NCI-H82 treated with DMSO at 0.1 percent for 48 hours (cell line): ENCODE results near the gene FAM171A2.
"Not testable (repeated sequence)": the region's sequence is repeated elsewhere in the genome, so short reads cannot be mapped to it uniquely, and the experiment has no call there.

Experiments
- DNase-seq: peaks from one replicate; lab custom pipeline; 2025; ENCODE audit not compliant: unreplicated experiment; lab: John Stamatoyannopoulos, UW

FAM171A2 gene

GRCh38 chr17:44384281-44384822, 20.7 kb upstream of the FAM171A2 start:
- no peak for DNase-seq

- DNase-seq, result no peak
These were observed 20.2 kb upstream of the FAM171A2 start for GRCh38 chr17:44383861-44384260.

GRCh38 chr17:44383363-44383762, 19.7 kb upstream of the FAM171A2 start:
- no peak for DNase-seq

GRCh38 chr17:44382917-44383316, 19.3 kb upstream of the FAM171A2 start:
- no peak for DNase-seq

- DNase-seq, result no peak
These were observed 18.2 kb upstream of the FAM171A2 start for GRCh38 chr17:44381810-44382305.

- no peak for DNase-seq
These were observed 17.1 kb upstream of the FAM171A2 start for GRCh38 chr17:44380767-44381166.

- DNase-seq, result no peak
These were observed 16.2 kb upstream of the FAM171A2 start for GRCh38 chr17:44379887-44380286.

- no peak for DNase-seq
These were observed 14.6 kb upstream of the FAM171A2 start for GRCh38 chr17:44378171-44378705.

GRCh38 chr17:44376779-44377178, 13.1 kb upstream of the FAM171A2 start:
- no peak for DNase-seq

GRCh38 chr17:44376124-44376523, 12.5 kb upstream of the FAM171A2 start:
- DNase-seq, result peak; percentile 18

GRCh38 chr17:44375196-44376017, 11.8 kb upstream of the FAM171A2 start:
- DNase-seq, result no peak

- peak; percentile 71 for DNase-seq
These were observed 10.9 kb upstream of the FAM171A2 start for GRCh38 chr17:44374306-44375195.

- DNase-seq, result no peak
These were observed 8.4 kb upstream of the FAM171A2 start for GRCh38 chr17:44372036-44372435.

GRCh38 chr17:44369414-44370023, 5.9 kb upstream of the FAM171A2 start:
- not testable (repeated sequence) for DNase-seq

- not testable (repeated sequence) for DNase-seq
These were observed 5.0 kb upstream of the FAM171A2 start for GRCh38 chr17:44368391-44369243.

- DNase-seq, result peak; percentile 50
These were observed 3.8 kb upstream of the FAM171A2 start for GRCh38 chr17:44367231-44367979.

GRCh38 chr17:44365051-44365450, 1.4 kb upstream of the FAM171A2 start:
- not testable (repeated sequence) for DNase-seq

GRCh38 chr17:44362949-44363612, 572 bp downstream of the FAM171A2 start:
- DNase-seq, result no peak
